Measurements from ENCODE around the gene CPSF3.
"Not testable (repeated sequence)": the region's sequence is repeated elsewhere in the genome, so short reads cannot be mapped to it uniquely, and the experiment has no call there.

Gene CPSF3

DNA sequence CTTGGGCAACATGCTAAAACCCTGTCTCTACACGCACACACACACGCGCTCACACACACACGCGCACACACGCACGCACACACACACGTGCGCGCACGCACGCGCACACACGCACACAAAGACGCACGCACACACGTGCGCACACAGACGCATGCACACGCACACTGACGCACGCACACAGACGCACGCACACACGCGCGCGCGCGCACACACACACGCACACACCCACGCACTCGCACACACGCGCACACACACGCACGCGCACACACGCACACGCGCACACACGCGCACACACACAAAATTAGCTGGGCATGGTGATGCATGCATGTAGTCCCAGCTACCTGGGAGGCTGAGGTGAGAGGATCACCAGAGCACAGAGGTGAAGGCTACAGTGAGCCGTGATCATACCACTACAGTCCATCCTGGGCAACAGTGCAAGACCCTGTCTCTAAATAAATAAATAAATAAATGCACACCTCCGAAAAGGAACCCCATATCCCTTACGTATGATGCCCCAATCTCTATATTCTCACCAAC is 42.8 kb downstream of the CPSF3 start:
- DNase-seq (ENCODE audit: low read depth), result no peak

DNA sequence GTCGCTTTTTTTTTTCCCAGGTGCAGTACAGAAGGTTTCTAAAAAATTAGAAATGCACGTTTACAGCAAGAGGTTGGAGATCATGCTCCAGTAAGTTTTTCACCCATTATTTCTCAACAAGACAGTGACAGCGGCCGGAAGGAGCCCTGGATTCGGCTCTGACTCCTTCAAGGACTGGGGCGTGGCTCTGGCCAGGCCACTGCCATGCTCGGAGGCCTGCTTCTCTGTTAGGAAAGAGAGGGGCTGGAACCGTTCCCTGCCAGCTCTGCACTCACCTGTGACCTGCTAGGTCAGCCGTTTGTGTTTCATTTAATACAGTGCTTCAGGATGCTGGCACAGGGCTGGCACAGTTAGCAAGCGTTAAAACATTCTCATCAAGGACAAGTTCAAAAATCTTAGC is 44.2 kb downstream of the CPSF3 start:
- DNase-seq (ENCODE audit: low read depth), result no peak

DNA sequence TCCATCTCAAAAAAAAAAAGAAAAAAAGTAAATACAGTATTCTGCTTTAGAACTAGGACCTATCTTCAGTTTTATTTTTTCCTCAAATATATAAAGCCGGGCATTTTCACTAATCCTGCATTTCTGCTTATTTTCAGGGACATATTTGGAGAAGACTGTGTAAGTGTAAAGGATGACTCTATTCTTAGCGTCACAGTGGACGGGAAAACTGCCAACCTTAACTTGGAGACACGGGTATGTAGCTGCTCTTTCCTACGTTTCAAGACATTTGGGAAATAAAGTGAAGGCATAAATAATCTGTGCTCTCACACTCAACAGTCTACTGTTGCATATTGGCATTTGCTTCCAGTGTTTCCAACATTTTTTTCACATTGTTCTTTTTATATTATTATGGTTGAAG is 47.8 kb downstream of the CPSF3 start:
- no peak for DNase-seq (ENCODE audit: low read depth)

DNA sequence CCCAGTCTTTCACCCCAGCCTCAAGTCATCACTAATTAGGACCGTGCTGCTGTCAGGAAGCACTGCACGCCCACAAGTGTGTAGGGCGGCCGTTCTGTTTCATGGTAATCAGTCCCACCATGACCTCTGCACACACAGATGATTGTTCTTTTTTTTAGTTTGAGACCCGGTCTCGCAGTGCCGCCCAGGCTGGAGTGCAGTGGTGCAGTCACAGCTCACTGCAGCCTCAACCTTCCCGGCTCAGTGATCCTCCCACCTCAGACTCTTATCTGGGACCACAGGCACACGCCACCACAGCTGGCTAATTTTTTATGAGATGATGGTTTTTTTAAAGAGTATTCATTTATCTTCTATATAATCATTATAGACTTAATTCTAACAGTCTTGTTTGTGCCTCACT is 49.1 kb downstream of the CPSF3 start:
- DNase-seq (ENCODE audit: low read depth), result no peak

DNA sequence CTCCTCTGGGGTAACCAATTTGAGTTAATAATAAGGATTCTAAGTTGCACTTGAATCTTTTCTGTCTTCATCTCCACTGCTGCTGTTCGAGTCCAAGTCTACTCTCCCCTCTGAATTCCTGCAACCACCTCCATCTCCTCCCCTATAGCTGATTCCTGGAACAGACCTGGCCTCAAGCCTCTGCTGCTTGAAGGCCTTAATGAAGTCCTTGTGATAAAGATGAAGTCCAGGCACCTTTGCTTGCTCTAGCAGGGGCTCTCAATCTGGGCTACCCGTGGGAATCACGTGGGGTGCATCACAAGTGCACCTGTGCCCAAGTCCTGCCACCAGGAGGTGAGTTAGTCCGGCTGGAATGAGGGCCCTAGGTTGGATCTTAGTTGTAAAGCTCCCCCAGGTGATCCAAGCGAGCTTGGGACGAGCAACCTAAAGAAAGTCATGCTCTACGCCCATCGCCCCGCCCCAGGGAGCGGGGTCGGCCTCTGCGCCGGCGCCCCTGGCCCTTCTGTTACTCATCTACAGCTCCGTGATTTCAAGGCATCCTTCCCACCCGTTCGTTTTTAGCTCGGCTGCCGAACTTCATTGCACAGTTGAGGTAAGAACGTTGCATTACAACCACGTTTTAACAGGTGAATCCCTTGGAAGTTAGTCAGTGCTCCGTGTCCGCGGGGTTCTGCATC is 50.0 kb downstream of the CPSF3 start:
- peak; percentile 34 for DNase-seq (ENCODE audit: low read depth)

DNA sequence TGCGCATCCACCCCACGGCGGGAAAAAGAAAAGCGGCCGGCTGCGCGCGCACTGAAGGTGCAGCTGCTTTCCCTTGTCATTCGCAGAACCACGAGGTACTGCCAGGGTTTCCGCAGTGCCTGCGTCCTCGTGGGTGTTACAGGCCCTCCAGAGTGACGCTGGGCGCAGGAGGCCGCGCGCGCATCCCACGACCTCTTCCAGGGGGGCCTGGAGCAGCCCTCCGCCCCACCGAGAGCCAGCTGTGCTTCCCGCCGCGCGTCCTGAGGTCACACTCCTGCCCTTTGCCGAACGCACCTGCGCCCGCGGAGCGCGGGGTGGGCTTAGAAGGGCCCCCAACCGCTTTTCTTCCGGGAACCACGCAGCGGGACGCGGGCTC is 50.5 kb downstream of the CPSF3 start:
- DNase-seq (ENCODE audit: low read depth), result peak; percentile 20

DNA sequence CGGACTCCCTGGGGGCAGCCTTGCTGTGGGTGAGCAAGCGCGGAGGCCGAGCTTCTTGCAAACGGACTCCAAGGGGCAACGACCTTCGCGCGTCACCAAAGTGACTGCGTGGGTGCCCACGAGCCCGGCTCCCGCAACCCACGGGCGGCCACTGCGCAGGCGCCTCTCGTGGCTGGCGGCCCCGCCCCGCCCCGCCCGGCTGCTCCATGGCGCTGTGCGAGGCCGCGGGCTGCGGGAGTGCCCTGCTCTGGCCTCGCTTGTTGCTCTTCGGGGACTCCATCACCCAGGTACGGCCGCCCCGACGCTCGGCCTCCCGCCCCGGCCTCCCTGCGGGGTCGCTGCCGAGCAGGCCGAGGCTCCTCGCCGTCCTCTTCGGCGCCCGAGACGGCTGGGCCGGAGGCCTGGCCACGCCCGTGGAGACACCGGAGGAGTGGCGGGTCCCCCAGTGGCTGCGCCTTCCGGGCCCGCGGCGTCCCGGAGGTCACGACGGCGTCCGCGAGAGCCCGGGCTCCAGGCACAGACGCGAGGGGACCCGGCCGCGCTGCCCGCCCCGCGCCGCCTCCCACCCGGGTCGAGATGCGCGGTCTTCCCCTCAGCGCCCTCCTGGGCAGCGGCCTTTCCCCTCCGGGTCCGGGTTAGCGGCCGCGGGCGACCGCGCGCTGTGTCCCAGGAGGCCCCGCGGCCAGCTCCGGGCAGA is 51.1 kb downstream of the CPSF3 start, which contains the start of gene IAH1:
Gene IAH1, plus strand, starts transcription at position 191 of the 697 bp plus-strand sequence. Its CDS starts 16 bp downstream, at position 207.
- DNase-seq (ENCODE audit: low read depth), result peak; percentile 53

DNA sequence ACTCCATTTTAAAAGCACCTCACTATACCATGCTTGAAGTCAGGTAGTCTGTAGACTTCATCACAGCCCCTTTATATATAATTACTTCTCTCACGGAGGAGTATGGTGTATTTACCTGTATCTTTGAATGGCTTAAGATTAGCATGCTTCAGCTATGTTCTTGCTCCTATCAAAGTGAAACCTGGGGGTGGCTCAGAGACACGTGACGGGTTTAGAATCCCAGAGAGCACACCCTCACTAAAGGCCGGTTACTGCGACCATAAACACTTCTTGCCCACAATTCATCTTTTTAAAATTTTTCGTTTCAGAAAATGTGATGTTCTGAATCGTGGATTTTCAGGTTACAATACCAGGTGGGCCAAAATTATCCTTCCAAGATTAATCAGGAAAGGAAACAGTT is 54.5 kb downstream of the CPSF3 start:
- DNase-seq (ENCODE audit: low read depth), result no peak

DNA sequence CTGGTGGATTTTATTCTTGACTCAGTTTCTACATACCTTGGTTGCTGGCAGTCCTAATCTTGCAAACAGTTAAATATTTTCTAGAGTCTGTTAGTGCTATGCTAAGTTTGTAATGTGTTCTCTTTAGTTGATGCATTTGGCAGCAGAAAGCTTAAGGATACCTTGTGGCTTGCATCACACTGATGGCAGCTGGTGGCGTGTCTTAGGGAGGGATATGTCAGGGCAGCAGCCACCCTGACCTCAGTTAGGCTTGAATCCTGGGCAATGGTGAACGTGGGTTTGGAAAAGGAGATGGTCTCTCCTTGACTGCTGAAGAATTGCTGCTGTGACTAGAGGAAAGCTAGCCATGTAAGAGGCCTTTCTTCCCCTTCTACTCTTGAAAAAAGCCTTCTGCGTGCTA is 55.1 kb downstream of the CPSF3 start:
- no peak for DNase-seq (ENCODE audit: low read depth)

DNA sequence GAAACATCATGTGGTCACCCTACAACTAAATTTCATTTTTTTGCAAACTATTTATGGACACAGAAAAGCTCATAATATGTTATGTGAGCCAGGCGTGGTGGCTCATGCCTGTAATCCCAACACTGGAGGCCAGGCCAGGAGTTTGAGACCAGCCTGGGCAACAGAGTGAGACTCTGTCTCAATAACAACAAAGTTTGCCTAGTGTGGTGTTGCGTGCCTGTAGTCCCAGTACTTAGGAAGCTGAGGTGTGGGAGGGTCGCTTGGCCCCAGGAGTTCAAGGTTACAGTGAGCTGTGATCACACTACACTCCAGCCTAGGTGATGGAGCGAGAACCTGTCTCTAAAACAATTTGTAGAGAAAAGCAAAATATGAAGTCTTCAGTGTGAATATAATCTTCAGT is 56.7 kb downstream of the CPSF3 start:
- DNase-seq (ENCODE audit: low read depth), result no peak

DNA sequence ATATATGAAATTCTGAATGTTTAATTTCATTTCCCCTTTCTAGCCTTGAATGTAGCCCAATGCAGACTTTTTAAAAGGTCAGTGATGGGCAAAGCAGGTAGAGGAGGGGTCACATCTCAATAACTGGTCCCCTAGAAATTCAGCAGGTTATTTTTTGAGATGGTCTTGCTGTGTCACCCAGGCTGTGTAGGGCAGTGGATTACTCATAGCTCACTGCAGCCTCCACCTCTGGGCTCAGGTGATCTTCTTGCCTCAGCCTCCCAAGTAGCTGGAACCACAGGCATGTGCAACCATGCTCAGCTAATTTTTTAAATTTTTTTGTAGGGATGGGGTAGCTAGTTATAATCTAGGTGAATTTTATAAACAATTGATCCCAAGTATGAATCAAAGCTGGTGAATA is 59.7 kb downstream of the CPSF3 start:
- DNase-seq (ENCODE audit: low read depth), result no peak

DNA sequence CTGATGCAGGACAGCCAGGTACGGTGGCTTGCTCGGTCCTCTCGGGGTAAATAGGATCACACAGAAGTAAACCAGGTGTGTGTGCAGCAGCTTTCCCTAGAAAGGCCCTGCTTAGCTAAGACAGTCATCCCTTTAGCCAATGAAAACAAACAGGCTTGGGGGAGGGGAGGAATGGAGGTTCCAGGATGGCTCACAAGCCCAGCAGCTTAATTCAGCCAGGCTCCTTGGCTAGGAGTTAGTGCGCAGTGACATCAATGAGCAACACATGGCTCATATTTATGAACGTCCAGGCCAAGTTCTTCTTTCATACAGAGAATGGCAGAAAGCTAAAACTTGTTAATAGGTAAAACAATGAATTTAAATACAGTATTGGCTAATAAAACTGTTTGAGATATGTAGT is 61.1 kb downstream of the CPSF3 start:
- DNase-seq (ENCODE audit: low read depth), result peak; percentile 37

DNA sequence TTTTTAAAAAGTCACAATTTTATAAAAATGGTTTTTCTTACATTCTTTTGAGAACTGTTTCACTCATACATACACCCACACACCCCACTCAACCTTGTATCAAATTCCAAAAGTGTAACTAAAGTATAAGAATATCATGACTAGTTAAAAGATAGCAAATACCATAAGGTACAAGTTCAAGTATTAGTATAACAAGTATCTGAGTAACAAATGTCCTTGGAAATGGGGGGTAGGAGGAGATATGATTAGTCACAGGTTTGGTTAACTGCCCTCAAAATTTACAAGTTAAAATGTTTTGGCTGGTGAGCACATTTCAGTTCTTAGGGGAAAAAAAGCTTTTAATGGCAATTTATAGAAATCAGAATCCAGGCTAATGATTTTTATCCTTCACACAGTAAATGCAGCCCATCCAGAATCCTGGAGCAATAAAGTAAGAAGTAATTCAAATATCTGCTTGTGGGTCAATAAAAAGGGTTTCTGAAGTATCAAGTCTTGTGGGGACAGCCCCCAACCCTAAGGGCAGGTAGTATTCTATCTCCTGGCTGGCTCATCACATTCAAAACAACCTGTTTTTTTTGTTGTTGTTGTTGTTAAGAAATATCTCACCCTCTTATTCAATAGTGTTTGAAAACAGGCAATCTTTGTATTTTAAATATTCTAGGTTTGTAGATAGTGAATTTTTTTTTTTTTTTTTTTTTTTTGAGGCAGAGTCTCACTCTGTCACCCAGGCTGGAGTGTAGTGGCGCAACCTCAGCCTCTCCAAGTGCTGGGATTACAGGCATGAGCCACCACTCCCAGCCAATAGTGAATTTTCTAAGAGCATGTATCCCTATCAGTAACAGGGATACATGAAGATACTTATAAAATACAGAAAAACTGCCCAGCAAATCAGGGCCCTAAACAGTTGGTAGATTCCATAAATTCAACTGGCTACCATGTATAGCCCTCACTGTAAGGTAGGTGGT is 65.4 kb downstream of the CPSF3 start:
- peak; percentile 41 for DNase-seq (ENCODE audit: low read depth)

DNA sequence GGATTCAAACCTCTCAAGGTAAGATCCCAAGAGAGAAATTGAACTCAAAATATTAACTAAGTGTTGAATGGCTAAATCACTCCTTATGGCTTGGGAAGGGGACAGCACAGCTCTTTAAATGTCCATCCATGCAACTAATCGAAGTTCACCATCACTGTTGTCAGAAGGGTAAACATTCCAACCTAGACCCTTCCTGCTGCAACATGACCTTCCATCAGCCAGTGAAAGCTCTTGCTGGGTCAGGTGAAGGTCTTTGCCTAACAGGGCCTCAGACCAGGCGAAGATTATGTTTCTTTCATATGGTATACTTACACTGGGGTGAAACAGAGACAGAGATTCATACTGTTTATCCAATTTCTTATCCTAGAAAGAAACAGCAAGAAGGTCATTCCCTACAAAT is 67.3 kb downstream of the CPSF3 start:
- DNase-seq (ENCODE audit: low read depth), result no peak

DNA sequence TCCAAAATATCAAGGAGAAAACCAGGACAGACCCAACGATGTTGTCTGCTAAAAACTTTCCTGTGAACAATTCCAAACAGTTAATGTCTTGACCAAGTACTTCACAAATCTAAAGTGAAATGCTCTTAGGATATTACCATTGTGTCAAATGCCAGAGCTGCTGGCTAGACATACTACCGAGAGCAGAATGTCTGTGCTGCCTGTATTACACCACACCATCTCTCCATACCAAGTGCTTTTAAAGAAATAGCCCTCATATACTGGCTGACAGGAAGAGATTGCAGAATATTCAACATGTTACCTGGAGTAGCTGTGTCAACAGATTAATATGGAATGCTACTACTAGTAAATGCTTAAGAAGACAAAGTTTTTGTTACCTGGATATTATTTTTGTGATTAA is 69.5 kb downstream of the CPSF3 start:
- no peak for DNase-seq (ENCODE audit: low read depth)

DNA sequence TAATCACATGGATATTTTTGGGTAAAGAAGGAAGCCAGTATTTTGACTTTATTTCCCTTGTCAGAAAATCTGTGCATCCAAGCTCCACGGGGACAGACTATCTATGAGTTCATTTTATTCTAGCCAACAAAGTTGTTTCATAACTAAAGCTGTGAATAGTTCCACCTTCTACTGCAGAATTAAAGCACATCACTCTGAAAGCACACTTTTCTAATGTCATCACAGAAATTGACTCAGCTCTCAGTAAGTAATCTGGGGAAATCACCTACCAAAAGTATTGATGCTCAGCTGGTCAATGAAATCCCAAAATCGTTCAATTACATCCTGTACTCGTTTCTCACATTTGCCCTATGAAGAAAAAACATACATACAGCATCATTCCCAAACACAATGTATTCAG is 70.0 kb downstream of the CPSF3 start:
- DNase-seq (ENCODE audit: low read depth), result no peak

DNA sequence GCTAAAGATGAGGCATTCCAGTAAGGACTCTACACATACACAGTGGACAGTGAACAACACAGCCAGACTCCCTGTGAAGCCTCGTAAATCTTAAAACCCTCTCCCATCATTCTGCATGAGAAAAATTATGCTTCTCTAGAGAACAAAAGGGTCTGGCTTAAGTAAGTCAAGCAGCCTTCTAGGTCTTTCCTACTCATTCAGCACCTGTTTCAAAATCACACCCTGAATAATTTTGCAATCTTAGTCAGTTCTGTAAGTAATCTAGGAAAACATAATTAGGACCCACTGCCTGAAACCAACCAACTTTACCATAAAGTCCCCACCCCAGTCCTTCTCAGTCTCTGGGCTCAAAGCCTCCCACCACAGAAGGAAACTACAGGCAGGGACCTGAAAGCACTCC is 70.6 kb downstream of the CPSF3 start:
- DNase-seq (ENCODE audit: low read depth), result no peak

DNA sequence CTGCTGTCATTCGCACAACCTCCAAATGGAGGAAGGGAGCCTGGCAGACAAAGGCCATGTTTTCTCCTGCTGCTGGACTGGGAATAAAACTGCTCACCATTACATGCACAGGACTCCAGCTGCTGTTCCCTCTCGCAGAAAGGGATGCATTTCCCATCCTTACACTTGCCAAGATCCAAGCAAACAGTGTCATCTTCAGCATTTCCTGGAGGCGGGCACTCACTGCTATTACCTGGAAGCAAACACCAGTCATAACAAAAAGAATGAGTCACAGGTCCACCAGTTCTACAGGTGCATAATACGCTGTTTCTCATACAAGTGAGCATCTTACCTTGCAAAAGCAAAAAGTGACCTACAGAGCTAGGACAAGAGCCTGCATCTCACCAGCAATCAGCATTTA is 73.6 kb downstream of the CPSF3 start:
- DNase-seq (ENCODE audit: low read depth), result no peak

DNA sequence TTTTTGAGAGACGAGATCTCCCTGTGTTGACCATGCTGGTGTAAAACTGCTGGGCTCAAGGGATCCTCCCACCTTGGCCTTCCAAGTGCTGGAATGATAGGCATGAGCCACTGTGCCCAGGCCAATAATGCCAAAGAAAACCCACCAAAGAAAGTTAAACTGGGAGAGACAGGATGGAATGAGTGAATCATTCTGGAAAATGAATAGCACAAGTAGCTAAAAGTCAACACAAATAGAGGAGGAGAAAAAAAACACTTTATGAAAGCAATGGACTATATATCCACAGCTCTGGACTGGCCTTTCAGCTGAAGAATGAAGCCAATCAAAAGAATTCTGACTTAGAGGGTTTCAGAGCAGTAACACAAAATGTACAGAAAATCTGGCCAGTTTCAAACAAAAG is 74.8 kb downstream of the CPSF3 start:
- no peak for DNase-seq (ENCODE audit: low read depth)

DNA sequence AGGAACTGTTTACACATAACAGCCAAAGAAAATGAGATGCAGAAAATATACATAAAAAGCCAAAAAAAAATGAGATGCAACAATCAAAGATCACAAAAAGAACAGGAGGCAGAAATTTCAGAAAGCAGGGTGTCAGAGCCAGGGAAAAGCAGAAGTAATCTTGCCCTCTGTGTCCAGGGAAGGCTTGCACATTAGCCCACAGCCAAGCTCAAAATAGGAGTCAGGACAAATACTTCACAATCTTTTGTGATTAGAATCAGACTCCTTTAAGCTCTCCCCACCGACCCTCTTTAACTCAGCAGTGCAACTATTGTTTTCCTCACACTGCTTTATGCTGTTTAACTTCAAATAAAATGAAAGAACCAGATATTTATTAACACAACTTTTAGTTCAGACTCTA is 85.5 kb downstream of the CPSF3 start:
- DNase-seq (ENCODE audit: low read depth), result no peak

DNA sequence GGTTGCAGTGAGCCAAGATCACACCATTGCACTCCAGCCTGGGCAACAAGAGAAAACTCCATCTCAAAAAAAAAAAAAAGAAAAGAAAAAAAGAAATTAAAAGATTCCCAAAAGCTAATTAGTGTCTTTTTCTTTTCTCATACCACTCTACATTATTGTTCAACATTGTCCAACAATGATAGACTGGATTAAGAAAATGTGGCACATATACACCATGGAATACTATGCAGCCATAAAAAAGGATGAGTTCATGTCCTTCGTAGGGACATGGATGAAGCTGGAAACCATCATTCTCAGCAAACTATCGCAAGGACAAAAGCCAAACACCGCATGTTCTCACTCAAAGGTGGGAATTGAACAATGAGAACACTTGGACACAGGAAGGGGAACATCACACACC is 90.5 kb downstream of the CPSF3 start:
- not testable (repeated sequence) for DNase-seq (ENCODE audit: low read depth)

DNA sequence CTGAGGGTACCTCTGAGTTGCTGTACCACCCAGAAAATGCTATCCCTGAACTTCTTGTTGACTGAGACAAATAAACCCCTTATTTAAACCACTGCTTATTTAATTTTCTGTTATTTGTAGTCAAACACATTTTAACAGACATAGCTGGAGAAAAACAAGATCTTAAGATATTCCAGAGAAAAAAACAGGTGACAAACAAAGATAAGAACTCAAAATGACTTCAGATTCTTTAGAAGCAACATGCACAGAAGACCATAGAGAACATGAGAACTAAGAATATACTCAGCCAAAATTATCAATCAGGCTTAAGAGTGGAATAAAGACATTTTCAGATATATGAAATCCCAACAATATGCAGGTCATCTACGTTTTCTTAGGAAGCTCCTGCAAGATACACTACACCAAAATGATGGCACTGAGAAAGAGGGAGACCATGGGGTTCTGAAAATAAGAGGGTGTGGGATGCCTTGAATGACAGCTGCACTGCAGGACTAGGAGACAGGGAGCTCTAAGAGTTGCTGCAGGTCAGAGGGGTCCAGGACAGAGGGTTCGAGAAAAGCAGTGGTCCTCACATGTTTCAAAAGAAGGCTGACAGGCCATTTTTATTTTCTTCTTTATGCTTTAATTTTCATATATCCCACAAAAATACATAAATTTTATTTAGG is 93.8 kb downstream of the CPSF3 start:
- no peak for DNase-seq (ENCODE audit: low read depth)
